GM12878 (cell line): ENCODE measurements around the gene SSBP3. TPM values are rescaled to one million over a fixed set of nuclear protein-coding genes. Genes with fewer than 3 reads are reported as not detected.

Source experiments
- BMI1 ChIP-seq: fragments of 450-650 bp; IDR thresholded peaks from 2 replicates; pipeline ENCODE4 v1.6.1; 2016; ENCODE audit warnings: mild to moderate bottlenecking, moderate library complexity, borderline replicate concordance
- CHD1 ChIP-seq: IDR thresholded peaks from 2 replicates; pipeline ENCODE4 v1.6.1; 2012; ENCODE audit warnings: low read depth, low read length, improper control_type of control experiment
- CHD2 ChIP-seq: IDR thresholded peaks from 2 replicates; pipeline ENCODE4 v1.6.1; 2011; ENCODE audit warnings: low read depth, low read length, improper control_type of control experiment, borderline replicate concordance
- E4F1 ChIP-seq: fragments of 450-650 bp; IDR thresholded peaks from 2 replicates; pipeline ENCODE4 v1.6.1; 2018; ENCODE audit warnings: borderline replicate concordance, mild to moderate bottlenecking; ENCODE audit not compliant: partially characterized antibody
- EED ChIP-seq: sonication (generic); IDR thresholded peaks from 2 replicates; pipeline ENCODE4 v1.6.1; 2016; ENCODE audit warnings: antibody characterized with exemption, low read depth
- EGR1 ChIP-seq, 2 experiments: IDR thresholded peaks; 1 replicate in 1 of 2; 2 replicates in 1 of 2; pipeline ENCODE4 v1.6.1; 2011 to 2012; ENCODE audit warnings: low read depth in 2 of 2, low read length in 2 of 2, borderline replicate concordance in 1 of 2, mild to moderate bottlenecking in 1 of 2, moderate library complexity in 1 of 2
- PAX8 ChIP-seq: fragments of 450-650 bp; IDR thresholded peaks from 2 replicates; pipeline ENCODE4 v1.6.1; 2017; ENCODE audit warnings: mild to moderate bottlenecking, moderate library complexity
- SPI1 ChIP-seq: IDR thresholded peaks from 2 replicates; pipeline ENCODE4 v1.6.1; 2011; ENCODE audit warnings: low read depth, mild to moderate bottlenecking, low read length, moderate library complexity, borderline replicate concordance; ENCODE audit not compliant: insufficient read depth
- polyA plus RNA-seq, 11 experiments: library from polyadenylated mRNA; depleted of rRNA in 4 of 11; unstranded in 6 of 11; stranded (reverse) in 5 of 11; fragments of >200 nt; fragmentation: Nextera tagmentation in 4 of 11; fragmentation: Illumina TruSeq in 1 of 11; extraction: Ambion mirVana in 4 of 11; extraction: Trizol in 1 of 11; gene quantifications; 1 replicate in 1 of 11; 2 replicates in 10 of 11; pipeline versions ENCODE4 v1.2.1 to v1.2.3, GENCODE V29; 2011 to 2016; ENCODE audit warnings: inconsistent platforms in 2 of 11, missing spikeins in 2 of 11, low read depth in 1 of 11
- total RNA-seq, 4 experiments: library from RNA; depleted of rRNA in 3 of 4; stranded (reverse); fragments of >200 nt in 3 of 4; fragmentation: Illumina TruSeq in 1 of 4; extraction: Trizol in 1 of 4; gene quantifications; 2 replicates each; pipeline versions ENCODE4 v1.2.1 to v1.2.3, GENCODE V29; 2013 to 2021
- TF ChIP-seq, protein P1 (sequence below): fragments of 450-650 bp; IDR thresholded peaks from 2 replicates; pipeline ENCODE4 v1.6.1; 2017; ENCODE audit warnings: low read depth, mild to moderate bottlenecking, moderate library complexity
- TF ChIP-seq, protein P2 (sequence below): fragments of 450-650 bp; formaldehyde crosslinking; IDR thresholded peaks from 2 replicates; pipeline ENCODE4 v1.4.0; 2022; ENCODE audit warnings: mild to moderate bottlenecking, moderate library complexity

SSBP3 gene
- total and polyA plus RNA-seq, 10 of the 15 experiments (the other 5 are each of a cell fraction or from before 2014, with no cell fraction given): 4.1 to 51.7 (median 17.1) TPM

GRCh38 chr1:54335011-54335754, 71.0 kb downstream of the SSBP3 start (continued):
- TF ChIP-seq, protein P1, sequence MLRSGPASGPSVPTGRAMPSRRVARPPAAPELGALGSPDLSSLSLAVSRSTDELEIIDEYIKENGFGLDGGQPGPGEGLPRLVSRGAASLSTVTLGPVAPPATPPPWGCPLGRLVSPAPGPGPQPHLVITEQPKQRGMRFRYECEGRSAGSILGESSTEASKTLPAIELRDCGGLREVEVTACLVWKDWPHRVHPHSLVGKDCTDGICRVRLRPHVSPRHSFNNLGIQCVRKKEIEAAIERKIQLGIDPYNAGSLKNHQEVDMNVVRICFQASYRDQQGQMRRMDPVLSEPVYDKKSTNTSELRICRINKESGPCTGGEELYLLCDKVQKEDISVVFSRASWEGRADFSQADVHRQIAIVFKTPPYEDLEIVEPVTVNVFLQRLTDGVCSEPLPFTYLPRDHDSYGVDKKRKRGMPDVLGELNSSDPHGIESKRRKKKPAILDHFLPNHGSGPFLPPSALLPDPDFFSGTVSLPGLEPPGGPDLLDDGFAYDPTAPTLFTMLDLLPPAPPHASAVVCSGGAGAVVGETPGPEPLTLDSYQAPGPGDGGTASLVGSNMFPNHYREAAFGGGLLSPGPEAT: no peak
- TF ChIP-seq EGR1 (IDR thresholded peaks at IDR 0.05; ENCODE audit: borderline replicate concordance in 1 of 2, low read depth in 2 of 2, low read length in 2 of 2): no peak
- TF ChIP-seq CHD1: no peak
- no peak for TF ChIP-seq PAX8
- TF ChIP-seq, protein P2, sequence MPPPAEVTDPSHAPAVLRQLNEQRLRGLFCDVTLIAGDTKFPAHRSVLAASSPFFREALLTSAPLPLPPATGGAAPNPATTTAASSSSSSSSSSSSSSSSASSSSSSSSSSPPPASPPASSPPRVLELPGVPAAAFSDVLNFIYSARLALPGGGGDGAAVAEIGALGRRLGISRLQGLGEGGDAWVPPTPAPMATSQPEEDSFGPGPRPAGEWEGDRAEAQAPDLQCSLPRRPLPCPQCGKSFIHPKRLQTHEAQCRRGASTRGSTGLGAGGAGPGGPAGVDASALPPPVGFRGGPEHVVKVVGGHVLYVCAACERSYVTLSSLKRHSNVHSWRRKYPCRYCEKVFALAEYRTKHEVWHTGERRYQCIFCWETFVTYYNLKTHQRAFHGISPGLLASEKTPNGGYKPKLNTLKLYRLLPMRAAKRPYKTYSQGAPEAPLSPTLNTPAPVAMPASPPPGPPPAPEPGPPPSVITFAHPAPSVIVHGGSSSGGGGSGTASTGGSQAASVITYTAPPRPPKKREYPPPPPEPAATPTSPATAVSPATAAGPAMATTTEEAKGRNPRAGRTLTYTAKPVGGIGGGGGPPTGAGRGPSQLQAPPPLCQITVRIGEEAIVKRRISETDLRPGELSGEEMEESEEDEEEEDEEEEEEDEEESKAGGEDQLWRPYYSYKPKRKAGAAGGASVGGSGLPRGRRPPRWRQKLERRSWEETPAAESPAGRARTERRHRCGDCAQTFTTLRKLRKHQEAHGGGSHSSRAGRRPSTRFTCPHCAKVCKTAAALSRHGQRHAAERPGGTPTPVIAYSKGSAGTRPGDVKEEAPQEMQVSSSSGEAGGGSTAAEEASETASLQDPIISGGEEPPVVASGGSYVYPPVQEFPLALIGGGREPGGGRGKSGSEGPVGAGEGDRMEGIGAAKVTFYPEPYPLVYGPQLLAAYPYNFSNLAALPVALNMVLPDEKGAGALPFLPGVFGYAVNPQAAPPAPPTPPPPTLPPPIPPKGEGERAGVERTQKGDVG: no peak
- TF ChIP-seq CHD2: no peak
- no peak for TF ChIP-seq E4F1
- no peak for TF ChIP-seq EED
- TF ChIP-seq SPI1: no peak
- TF ChIP-seq BMI1: no peak
